ENCODE results near the gene CPNE2.

- TF ChIP-seq, protein P1, sequence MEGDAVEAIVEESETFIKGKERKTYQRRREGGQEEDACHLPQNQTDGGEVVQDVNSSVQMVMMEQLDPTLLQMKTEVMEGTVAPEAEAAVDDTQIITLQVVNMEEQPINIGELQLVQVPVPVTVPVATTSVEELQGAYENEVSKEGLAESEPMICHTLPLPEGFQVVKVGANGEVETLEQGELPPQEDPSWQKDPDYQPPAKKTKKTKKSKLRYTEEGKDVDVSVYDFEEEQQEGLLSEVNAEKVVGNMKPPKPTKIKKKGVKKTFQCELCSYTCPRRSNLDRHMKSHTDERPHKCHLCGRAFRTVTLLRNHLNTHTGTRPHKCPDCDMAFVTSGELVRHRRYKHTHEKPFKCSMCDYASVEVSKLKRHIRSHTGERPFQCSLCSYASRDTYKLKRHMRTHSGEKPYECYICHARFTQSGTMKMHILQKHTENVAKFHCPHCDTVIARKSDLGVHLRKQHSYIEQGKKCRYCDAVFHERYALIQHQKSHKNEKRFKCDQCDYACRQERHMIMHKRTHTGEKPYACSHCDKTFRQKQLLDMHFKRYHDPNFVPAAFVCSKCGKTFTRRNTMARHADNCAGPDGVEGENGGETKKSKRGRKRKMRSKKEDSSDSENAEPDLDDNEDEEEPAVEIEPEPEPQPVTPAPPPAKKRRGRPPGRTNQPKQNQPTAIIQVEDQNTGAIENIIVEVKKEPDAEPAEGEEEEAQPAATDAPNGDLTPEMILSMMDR (conservative IDR thresholded peaks at IDR 0.05) = no peak
- TF ChIP-seq ZFX (IDR thresholded peaks at IDR 0.05) = no peak
Observed at GRCh38 chr16:57066625-57067024, 25.8 kb upstream of the CPNE2 start.
